ENCODE data around the gene MCFD2. TPM values are rescaled to one million over a fixed set of nuclear protein-coding genes. Genes with fewer than 3 reads are reported as not detected.

Gene MCFD2
- total RNA-seq, 2 experiments from 2014 or later: 30.5 to 35.8 TPM

DNA sequence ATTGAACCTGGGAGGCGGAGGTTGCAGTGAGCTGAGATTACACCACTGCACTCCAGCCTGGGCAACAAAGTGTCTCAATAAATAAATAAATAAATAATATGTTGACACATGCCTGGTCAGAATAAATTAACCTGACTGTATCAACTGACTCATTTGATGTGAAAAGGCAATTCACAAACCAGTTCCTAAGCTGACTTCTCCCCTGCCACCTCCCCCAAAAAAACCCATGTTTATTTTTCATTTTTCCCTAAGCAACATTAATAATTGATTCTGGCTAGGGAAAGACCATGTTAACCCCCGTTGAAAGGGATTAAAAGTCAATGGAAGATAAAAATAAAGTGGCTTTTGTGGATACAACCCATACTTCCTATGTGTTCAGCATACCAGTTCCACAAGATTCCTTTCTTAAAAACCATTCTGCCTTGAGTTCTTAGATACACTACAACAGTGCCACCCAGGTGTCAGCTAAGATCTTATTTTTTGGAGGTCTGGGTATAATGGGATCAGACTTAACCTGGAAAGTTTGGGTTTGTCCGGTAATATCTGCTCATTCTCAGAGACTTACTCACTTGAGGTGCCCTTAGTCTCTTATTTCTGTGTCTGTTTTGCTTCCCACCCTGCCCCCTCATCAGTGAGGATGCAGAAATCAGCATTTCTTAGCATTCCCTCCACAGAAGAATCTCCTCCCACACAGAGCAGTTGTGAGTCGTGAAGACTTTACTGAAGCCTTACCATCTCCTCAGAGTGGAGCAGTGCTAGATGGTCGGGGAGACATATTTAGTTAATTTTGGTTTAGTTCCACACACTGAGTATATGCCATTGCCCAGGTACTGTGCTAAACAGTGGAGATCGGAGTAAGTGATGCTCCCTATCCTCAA is 10.1 kb upstream of the MCFD2 start:
- no peak overlapping the region for H3K4me3 Mint-ChIP-seq
- H3K4me1 Mint-ChIP-seq: peaks cover 21% of the 10 kb centered on the region
- H3K27me3 Mint-ChIP-seq: no peaks in the 10 kb centered on the region
- DNase-seq: no peak
- peaks cover 21% of the 10 kb centered on the region for H3K36me3 Mint-ChIP-seq
- H3K27ac Mint-ChIP-seq: no peak overlapping the region
- CTCF ChIA-PET: no interaction called here
- peaks cover 8% of the 10 kb centered on the region for H3K9me3 Mint-ChIP-seq (ENCODE audit: low read depth)
- ATAC-seq: no peak

DNA sequence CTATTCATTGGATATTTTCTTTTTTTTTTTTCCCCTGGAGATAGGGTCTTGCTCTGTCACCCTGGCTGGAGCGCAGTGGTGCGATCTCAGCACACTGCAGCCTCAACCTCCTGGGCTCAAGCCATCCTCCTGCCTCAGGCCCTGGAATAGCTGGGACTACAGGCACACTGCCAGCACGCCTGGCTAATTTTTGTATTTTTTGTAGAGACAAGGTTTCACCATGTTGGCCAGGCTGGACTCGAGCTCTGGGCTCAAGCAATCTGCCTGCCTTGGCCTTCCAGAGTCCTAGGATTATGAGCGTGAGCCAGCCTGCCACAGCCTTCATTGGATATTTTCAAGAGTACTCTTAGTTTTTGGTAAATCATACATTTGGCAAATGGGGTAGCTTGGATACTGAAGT is 9.0 kb upstream of the MCFD2 start:
- H3K9me3 Mint-ChIP-seq (ENCODE audit: low read depth): peaks cover 8% of the 10 kb centered on the region
- no peaks in the 10 kb centered on the region for H3K27me3 Mint-ChIP-seq
- H3K36me3 Mint-ChIP-seq: peaks cover 19% of the 10 kb centered on the region
- no peak overlapping the region for H3K27ac Mint-ChIP-seq
- CTCF ChIA-PET: interaction anchor here (0.9 to 1.7 kb wide), 3 partner anchors 13 to 248 kb away, joined by 3 to 9 read pairs (median 3); no protein-coding TSS in a partner anchor
- H3K4me3 Mint-ChIP-seq: no peak overlapping the region
- DNase-seq (no peak), ATAC-seq (no peak)
- H3K4me1 Mint-ChIP-seq: peaks cover 21% of the 10 kb centered on the region

DNA sequence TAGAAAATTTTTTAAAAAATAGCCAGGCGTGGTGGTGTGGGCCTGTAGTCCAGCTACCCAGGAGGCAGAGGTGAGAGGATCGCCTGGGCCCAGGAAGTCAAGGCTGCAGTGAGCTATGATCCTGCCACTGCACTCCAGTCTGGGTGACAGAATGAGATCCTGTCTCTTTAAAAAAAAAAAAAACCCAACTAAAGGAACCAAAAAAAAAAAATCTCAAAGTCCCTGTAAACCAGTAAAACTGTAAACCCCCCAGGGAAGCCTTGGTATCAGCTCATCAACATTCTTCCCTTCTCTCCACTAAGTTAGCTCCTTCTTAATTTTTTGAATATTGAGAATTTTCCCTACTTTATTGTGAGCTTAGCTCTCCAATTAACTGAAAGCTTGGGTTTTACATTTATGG is 8.4 kb upstream of the MCFD2 start:
- no peak for ATAC-seq
- Mint-ChIP-seq H3K4me1 (peaks cover 21% of the 10 kb centered on the region), H3K27ac (no peak overlapping the region), H3K36me3 (peaks cover 19% of the 10 kb centered on the region), H3K9me3 (ENCODE audit: low read depth) (peaks cover 8% of the 10 kb centered on the region), H3K4me3 (no peak overlapping the region), H3K27me3 (no peaks in the 10 kb centered on the region)
- DNase-seq: no peak
- CTCF ChIA-PET: interaction anchor here (0.9 to 1.7 kb wide), 3 partner anchors 13 to 249 kb away, joined by 3 to 9 read pairs (median 3); no protein-coding TSS in a partner anchor

DNA sequence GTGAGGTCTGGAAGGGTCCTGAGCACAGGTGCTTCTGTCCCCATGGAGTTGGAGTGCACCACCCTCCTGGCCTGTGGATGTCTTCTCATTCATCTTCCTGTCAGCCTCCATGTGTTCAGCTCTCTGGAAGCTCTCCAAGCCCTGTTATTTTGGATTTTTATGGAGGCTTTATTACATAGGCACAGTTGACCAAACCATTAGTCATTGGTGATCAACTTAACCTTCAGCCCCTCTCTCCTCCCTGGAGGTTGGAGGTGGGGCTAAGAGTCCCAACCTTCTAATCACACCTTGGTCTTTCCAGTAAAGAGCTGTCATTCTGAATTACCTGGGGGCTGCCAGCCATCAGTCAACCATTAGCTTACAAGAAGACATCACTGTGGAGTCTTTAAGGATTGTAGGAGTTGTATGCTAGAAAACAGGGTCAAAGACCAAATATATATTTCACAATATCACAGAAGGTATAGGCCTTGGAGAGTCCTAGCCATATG is 7.5 kb upstream of the MCFD2 start:
- peak overlapping the region; percentile 15 for H3K27ac Mint-ChIP-seq
- H3K27me3 Mint-ChIP-seq: no peaks in the 10 kb centered on the region
- peaks cover 8% of the 10 kb centered on the region for H3K9me3 Mint-ChIP-seq (ENCODE audit: low read depth)
- CTCF ChIA-PET: interaction anchor here (1.4 to 1.5 kb wide), 3 partner anchors 13 to 16 kb away, joined by 3 to 4 read pairs (median 3); no protein-coding TSS in a partner anchor
- DNase-seq (no peak), ATAC-seq (no peak)
- H3K4me1 Mint-ChIP-seq: peaks cover 28% of the 10 kb centered on the region
- H3K36me3 Mint-ChIP-seq: peaks cover 18% of the 10 kb centered on the region
- H3K4me3 Mint-ChIP-seq: no peak overlapping the region

DNA sequence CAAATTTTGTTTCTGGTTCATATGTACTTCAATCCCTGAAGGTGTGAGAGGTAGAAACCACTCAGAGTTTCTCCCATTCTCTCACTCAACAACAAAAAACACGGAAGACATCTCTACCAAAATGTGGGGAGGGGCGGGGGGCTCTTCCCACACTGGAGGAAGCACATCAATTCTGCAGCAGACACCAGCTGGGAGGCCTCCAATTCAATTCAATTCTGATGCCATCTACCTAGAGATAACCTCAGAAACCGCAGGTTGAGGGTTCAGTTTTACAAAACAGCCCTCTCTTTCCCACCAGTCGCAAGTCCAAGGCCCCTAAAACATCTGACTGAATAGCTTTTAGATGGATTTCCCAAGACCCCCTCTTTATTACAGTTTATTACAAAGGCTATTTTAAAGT is 7.0 kb upstream of the MCFD2 start:
- Mint-ChIP-seq H3K36me3 (peaks cover 16% of the 10 kb centered on the region), H3K4me3 (no peak overlapping the region), H3K27me3 (no peaks in the 10 kb centered on the region), H3K4me1 (peaks cover 33% of the 10 kb centered on the region), H3K27ac (peak overlapping the region; percentile 8), H3K9me3 (ENCODE audit: low read depth) (peaks cover 8% of the 10 kb centered on the region)
- CTCF ChIA-PET: interaction anchor here (1.0 to 1.5 kb wide), 3 partner anchors 13 to 20 kb away, joined by 3 to 4 read pairs (median 4); no protein-coding TSS in a partner anchor
- DNase-seq: no peak
- no peak for ATAC-seq

DNA sequence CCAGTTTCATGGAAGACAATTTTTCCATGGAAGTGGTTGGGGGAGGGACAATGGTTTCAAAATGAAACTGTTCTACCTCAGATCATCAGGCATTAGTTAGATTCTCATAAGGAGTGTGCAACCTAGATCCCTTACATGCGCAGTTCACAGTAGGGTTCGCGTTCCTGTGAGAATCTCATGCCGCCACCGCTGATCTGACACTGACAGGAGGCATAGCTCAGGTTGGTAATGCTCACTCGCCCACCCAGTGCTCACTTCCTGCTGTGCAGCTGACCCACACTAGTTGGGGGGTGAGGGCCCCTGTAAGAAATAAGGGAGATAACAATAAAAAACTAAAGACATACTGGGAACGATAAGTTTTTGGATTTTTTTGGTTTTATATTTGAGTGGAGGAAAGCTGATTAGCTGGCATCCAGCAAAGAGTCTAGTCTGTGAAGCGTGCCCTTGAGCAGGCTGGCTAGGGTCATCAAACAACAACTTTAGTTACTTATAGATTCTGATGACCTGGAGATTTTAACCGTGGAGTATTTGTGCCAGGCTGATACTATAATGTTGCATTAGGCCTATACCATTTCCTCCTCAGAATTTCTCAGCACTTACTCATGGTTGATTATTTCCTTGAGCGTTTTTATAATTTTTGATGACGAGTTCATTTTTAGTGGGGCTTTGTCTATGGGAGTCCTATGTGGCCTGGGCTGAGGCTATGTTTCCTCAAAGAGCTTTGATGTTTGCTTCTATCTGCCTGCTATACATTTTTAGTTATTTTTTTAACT is 6.3 kb upstream of the MCFD2 start:
- Mint-ChIP-seq H3K4me1 (peaks cover 39% of the 10 kb centered on the region), H3K36me3 (peaks cover 12% of the 10 kb centered on the region), H3K27me3 (no peaks in the 10 kb centered on the region), H3K9me3 (ENCODE audit: low read depth) (peaks cover 6% of the 10 kb centered on the region), H3K27ac (no peak overlapping the region), H3K4me3 (no peak overlapping the region)
- ATAC-seq (no peak), DNase-seq (no peak)
- CTCF ChIA-PET: interaction anchor here (1.0 to 1.5 kb wide), 3 partner anchors 14 to 20 kb away, joined by 3 to 4 read pairs (median 4); no protein-coding TSS in a partner anchor

DNA sequence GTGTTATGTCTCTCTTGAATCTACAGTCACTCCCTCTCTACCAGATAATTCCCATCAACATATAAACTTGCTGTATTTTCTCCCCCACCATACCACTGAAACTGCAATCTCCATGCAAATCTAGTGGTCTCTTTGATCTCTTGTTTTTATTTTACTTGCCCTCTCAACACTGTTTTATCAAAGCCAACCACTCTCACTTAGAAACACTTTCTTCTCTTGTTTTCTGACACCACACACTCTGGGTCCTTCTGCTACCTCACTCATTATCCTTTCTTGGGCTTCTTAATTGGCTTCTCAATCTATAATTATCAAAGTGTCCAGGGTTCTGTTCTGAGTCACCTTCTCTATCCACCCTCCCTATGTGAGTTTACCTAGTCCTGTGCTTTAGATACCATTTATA is 2.0 kb upstream of the MCFD2 start:
- ATAC-seq: no peak
- Mint-ChIP-seq H3K27me3 (no peaks in the 10 kb centered on the region), H3K27ac (no peak overlapping the region)

DNA sequence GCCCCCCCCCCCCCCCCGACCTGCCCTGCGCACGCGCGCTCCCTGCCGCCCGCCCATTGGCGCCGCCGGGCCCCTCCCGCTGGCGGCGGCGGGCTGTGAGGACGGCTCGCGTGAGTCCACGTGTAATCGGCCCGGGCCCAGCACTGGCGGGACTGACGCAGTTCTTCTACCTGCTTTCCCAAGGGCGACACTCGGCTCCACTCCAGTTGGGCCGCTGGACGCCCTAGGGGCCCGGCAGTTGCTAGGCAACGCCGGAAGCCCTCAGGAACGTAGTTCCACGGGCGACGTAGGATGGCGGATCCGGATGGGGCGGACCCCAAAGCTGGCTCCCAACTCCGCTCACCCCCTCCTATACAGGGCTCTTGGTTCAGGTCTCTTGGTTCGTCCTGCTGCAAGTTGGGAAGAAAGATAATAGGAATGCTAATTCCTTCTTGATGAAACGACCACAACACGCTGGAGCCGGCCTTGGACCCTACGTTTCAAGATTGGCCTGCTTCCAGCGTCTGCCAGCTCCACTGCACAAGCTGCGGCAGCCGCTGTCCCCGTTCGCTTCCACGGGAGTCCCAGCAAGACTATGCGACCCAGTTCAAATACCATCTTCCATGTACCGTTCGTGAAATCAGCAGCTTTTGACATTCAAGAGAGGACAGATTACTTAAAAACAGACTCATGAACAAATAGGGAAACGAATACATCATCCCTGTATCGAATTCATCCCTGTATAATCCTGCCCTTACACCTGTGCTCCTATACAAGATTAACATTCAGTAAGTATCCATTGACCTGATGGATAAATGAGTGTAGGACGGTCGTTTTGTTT is 415 bp upstream of the MCFD2 start:
- Mint-ChIP-seq H3K27me3 (no peaks in the 10 kb centered on the region), H3K4me1 (peaks cover 43% of the 10 kb centered on the region), H3K9me3 (ENCODE audit: low read depth) (no peaks in the 10 kb centered on the region), H3K36me3 (peaks cover 3% of the 10 kb centered on the region), H3K4me3 (peak overlapping the region; percentile 92), H3K27ac (peak overlapping the region; percentile 71)
- CTCF ChIA-PET: interaction anchor here (0.9 to 3.7 kb wide), 3 partner anchors 20 to 28 kb away, joined by 3 to 17 read pairs (median 4); no protein-coding TSS in a partner anchor
- DNase-seq (peak; percentile 84), ATAC-seq (peak; percentile 89)

More for the DNA sequence above, 2.0 kb upstream of the MCFD2 start:
- H3K4me1 Mint-ChIP-seq: peaks cover 57% of the 10 kb centered on the region
- DNase-seq: no peak
- no peaks in the 10 kb centered on the region for H3K9me3 Mint-ChIP-seq (ENCODE audit: low read depth)
- CTCF ChIA-PET: interaction anchor here (1.0 to 3.7 kb wide), 5 partner anchors 11 to 405 kb away, joined by 3 to 17 read pairs (median 4); no protein-coding TSS in a partner anchor
- peaks cover 3% of the 10 kb centered on the region for H3K36me3 Mint-ChIP-seq
- H3K4me3 Mint-ChIP-seq: peak overlapping the region; percentile 19

DNA sequence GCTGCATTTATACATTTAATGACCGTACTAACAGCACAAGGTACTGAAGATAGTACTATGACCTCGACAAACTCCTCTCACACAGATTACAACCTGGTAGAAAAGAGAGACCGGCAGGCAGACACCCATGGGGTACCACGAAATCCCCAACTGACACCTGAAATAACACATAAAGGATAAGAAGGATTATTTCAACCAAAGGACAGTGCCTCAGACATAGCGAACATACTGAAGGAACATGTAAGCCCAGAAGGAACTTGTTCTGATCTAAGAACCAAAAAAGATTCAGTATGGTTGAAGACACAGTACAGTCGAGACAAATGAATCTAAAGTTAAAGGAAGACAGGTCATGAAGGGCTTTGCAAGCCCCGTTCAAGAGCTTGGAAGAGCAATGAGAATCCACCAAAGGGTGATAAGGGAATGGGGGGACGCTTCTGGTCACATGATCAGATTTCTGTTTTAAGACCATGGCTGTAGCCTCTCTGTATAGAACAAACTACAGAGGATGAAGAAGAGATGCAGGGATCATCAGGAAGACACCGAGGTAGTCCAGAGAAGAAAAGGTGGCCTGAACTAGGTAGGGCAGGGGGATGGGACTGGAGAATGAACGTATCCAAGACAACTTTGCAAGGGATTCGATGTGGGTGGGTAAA is 902 bp downstream of the MCFD2 start:
- CTCF ChIA-PET: no interaction called here
- Mint-ChIP-seq H3K9me3 (ENCODE audit: low read depth) (no peaks in the 10 kb centered on the region), H3K27ac (peak overlapping the region; percentile 72), H3K27me3 (no peaks in the 10 kb centered on the region), H3K4me3 (peak overlapping the region; percentile 92), H3K36me3 (peaks cover 4% of the 10 kb centered on the region), H3K4me1 (peaks cover 49% of the 10 kb centered on the region)
- DNase-seq: no peak
- ATAC-seq: no peak

DNA sequence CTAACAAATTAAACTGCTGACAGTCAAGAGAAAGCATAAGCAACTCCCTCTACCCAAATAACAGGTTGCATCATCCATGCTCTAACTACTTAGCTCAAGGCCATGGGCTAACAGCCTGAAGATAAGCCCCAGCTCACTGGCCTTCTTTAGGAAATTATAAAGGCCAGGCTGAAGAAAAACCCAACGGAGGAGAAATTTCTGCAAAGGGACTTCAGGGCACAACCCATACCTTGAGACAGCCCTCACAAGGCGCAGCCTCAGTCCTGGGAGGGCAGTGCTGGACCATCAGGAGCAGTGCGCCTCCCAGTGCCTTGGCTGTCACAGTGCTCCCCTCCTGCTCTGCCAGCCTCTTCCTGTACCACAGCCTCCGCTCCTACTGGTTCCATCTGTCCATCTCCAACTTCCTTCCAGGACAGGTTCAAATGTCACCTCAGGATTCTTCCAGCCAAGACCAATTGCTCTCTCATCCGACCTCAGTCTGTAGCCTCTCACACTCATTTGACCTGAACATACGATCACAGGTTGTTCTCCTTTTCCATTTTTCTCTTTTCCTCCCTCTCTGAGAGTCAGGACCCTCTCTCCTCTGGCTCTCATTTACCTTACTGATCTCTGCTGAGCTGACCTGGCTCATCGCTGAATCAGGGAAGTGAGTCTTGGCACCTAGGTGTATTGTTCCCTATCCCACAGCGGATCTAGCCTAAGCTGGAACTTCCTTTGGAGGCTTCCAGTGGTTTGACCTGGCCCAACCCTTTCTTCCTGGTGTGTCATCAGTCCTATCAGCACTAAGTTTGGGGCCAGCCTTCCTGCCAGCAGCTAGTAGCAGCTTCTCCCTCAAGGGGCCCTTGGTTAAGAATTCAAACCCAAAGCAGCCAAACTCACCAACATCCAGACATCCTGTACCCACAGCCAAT is 1.9 kb downstream of the MCFD2 start:
- H3K4me1 Mint-ChIP-seq: peaks cover 58% of the 10 kb centered on the region
- CTCF ChIA-PET: no interaction called here
- H3K9me3 Mint-ChIP-seq (ENCODE audit: low read depth): no peaks in the 10 kb centered on the region
- H3K27ac Mint-ChIP-seq: no peak overlapping the region
- H3K36me3 Mint-ChIP-seq: peaks cover 8% of the 10 kb centered on the region
- no peaks in the 10 kb centered on the region for H3K27me3 Mint-ChIP-seq
- no peak for ATAC-seq
- DNase-seq: no peak
- peak overlapping the region; percentile 92 for H3K4me3 Mint-ChIP-seq

DNA sequence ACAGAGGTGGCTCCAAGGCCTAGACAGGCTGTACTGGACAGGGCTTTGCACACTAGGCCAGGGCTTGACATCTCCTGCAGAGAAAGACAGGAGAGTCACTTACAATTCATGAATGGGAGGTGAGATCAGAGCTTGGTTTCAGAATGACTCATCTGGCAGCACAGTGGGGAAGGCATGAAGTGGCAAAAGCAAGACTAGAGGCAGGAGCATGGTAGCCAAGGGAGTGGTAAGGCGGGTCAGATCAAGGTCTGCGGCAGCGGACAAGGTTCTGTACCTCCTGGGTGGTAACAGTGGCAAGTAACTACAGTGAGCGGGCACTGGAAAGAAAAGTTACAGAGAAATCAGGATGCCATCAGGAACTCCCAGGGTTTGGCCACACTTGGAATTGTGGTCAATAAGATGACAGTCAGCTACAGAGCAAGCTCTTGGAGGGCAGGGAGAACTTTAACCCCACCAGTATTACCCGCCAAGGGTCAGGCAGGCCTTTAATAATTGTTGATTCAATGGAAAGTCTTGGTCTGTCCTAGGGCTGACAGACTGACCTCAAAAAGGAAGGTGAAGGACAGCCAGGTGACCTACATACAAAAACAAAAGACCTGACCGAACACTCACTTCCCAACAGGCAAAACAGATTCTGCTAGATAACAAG is 5.7 kb downstream of the MCFD2 start:
- Mint-ChIP-seq H3K27ac (peak overlapping the region; percentile 4), H3K9me3 (ENCODE audit: low read depth) (no peaks in the 10 kb centered on the region), H3K27me3 (no peaks in the 10 kb centered on the region), H3K36me3 (peaks cover 26% of the 10 kb centered on the region), H3K4me1 (peaks cover 37% of the 10 kb centered on the region), H3K4me3 (no peak overlapping the region)
- DNase-seq: peak; percentile 78
- peak; percentile 97 for ATAC-seq
- CTCF ChIA-PET: interaction anchor here (0.8 to 1.4 kb wide), 3 partner anchors 9 to 414 kb away, joined by 3 to 5 read pairs (median 5); no protein-coding TSS in a partner anchor

Data from activated CD8-positive, alpha-beta memory T cell treated with anti-CD3 and anti-CD28 coated beads, Interleukin-2, amount 10 ng/mL, durations not matched to agents 7 days and 5 days (primary cell).